Body of pancreas (tissue), 4 donors: ENCODE results near the gene PRKG1.

Source experiments
- POLR2A ChIP-seq, 3 donors: fragments of 450-650 bp; IDR thresholded peaks; one replicate each; pipeline ENCODE4 v1.6.1; 2016; ENCODE audit warnings: antibody characterized with exemption in 3 of 3, mild to moderate bottlenecking in 2 of 3
- TF ChIP-seq, protein P1 (sequence below), 7 experiments: fragments of 450-650 bp in 4 of 7; fragments of 200-600 bp in 3 of 7; sonication (generic) in 3 of 7; IDR thresholded peaks; one replicate each; pipeline ENCODE4 v1.5.1; 2016 to 2019; ENCODE audit warnings: antibody characterized with exemption in 7 of 7

- TF ChIP-seq, protein P1, sequence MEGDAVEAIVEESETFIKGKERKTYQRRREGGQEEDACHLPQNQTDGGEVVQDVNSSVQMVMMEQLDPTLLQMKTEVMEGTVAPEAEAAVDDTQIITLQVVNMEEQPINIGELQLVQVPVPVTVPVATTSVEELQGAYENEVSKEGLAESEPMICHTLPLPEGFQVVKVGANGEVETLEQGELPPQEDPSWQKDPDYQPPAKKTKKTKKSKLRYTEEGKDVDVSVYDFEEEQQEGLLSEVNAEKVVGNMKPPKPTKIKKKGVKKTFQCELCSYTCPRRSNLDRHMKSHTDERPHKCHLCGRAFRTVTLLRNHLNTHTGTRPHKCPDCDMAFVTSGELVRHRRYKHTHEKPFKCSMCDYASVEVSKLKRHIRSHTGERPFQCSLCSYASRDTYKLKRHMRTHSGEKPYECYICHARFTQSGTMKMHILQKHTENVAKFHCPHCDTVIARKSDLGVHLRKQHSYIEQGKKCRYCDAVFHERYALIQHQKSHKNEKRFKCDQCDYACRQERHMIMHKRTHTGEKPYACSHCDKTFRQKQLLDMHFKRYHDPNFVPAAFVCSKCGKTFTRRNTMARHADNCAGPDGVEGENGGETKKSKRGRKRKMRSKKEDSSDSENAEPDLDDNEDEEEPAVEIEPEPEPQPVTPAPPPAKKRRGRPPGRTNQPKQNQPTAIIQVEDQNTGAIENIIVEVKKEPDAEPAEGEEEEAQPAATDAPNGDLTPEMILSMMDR (IDR thresholded peaks at IDR 0.05) = peak in 2 of 7 experiments; percentile 15 to 20
- TF ChIP-seq POLR2A (IDR thresholded peaks at IDR 0.05) = no peak
These were observed 323.4 kb downstream of the PRKG1 start for GRCh38 chr10:51397695-51398094.
